ENCODE data around the gene TAS2R8. TPM values are rescaled to one million over a fixed set of nuclear protein-coding genes. Genes with fewer than 3 reads are reported as not detected.

TAS2R8 gene
- total RNA-seq (2021) = not detected in 3 replicates
- Bru-seq, nascent RNA = percentile 30 among the genes with signal in this experiment
- long read RNA-seq, experiment 1 = 0 reads
- long read RNA-seq, experiment 2 = 0 reads
- long read RNA-seq, experiment 3 = 0 reads

DNA sequence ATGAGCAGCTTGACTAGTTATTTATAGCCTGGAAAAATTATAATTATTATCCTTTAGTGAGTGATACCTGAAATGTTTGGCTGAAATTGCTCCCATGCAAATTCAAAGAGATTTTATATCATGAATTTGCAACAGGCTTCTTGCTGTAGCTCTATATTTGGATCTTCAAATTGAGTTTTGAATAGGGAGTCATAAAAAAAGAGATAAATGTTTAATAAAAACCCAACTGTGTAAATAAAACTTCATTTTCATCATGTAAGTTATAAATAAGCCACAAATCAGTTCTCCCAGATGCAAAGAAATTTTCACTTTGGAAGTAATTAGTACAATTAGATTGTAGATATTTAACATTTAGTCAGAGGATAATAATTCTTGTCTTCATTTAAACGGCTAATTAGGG is at the start of gene TAS2R8:
TSS of gene TAS2R8 (minus strand) at position 101 of the 400 bp plus-strand sequence. CDS start 306 bp downstream, outside the sequence.
- no peak for DNase-seq (ENCODE audit: low spot score)
- Mint-ChIP-seq H3K4me3 (no peak within 1 kb of the TSS), H3K9me3 (no peaks in the 10 kb centered on the region), H3K27ac (no peak within 1 kb of the TSS), H3K4me1 (peaks cover 24% of the 10 kb centered on the region), H3K36me3 (no peaks in the 10 kb centered on the region), H3K27me3 (ENCODE audit: low read depth) (no peaks in the 10 kb centered on the region; the same call in 1 of the 2 replicates)
- TF ChIP-seq FOXP1 (CRISPR knock-in tag; IDR thresholded peaks at IDR 0.05; ENCODE audit: borderline replicate concordance) (no peak), TP53 (CRISPR knock-in tag; IDR thresholded peaks at IDR 0.05) (no peak), KAT7 (CRISPR knock-in tag; IDR thresholded peaks at IDR 0.05; ENCODE audit: borderline replicate concordance) (no peak), GABPB1 (CRISPR knock-in tag; IDR thresholded peaks at IDR 0.05) (no peak), EMX1 (CRISPR knock-in tag; IDR thresholded peaks at IDR 0.05) (no peak), RORB (CRISPR knock-in tag; IDR thresholded peaks at IDR 0.05) (no peak)
- TF ChIP-seq, protein P1, sequence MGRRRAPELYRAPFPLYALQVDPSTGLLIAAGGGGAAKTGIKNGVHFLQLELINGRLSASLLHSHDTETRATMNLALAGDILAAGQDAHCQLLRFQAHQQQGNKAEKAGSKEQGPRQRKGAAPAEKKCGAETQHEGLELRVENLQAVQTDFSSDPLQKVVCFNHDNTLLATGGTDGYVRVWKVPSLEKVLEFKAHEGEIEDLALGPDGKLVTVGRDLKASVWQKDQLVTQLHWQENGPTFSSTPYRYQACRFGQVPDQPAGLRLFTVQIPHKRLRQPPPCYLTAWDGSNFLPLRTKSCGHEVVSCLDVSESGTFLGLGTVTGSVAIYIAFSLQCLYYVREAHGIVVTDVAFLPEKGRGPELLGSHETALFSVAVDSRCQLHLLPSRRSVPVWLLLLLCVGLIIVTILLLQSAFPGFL (CRISPR knock-in tag; IDR thresholded peaks at IDR 0.05; ENCODE audit: borderline replicate concordance) = no peak
- TF ChIP-seq, protein P2, sequence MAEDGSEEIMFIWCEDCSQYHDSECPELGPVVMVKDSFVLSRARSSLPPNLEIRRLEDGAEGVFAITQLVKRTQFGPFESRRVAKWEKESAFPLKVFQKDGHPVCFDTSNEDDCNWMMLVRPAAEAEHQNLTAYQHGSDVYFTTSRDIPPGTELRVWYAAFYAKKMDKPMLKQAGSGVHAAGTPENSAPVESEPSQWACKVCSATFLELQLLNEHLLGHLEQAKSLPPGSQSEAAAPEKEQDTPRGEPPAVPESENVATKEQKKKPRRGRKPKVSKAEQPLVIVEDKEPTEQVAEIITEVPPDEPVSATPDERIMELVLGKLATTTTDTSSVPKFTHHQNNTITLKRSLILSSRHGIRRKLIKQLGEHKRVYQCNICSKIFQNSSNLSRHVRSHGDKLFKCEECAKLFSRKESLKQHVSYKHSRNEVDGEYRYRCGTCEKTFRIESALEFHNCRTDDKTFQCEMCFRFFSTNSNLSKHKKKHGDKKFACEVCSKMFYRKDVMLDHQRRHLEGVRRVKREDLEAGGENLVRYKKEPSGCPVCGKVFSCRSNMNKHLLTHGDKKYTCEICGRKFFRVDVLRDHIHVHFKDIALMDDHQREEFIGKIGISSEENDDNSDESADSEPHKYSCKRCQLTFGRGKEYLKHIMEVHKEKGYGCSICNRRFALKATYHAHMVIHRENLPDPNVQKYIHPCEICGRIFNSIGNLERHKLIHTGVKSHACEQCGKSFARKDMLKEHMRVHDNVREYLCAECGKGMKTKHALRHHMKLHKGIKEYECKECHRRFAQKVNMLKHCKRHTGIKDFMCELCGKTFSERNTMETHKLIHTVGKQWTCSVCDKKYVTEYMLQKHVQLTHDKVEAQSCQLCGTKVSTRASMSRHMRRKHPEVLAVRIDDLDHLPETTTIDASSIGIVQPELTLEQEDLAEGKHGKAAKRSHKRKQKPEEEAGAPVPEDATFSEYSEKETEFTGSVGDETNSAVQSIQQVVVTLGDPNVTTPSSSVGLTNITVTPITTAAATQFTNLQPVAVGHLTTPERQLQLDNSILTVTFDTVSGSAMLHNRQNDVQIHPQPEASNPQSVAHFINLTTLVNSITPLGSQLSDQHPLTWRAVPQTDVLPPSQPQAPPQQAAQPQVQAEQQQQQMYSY (CRISPR knock-in tag; IDR thresholded peaks at IDR 0.05) = no peak
- TF ChIP-seq, protein P3, sequence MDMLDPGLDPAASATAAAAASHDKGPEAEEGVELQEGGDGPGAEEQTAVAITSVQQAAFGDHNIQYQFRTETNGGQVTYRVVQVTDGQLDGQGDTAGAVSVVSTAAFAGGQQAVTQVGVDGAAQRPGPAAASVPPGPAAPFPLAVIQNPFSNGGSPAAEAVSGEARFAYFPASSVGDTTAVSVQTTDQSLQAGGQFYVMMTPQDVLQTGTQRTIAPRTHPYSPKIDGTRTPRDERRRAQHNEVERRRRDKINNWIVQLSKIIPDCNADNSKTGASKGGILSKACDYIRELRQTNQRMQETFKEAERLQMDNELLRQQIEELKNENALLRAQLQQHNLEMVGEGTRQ (CRISPR knock-in tag; IDR thresholded peaks at IDR 0.05) = no peak
- CTCF ChIA-PET = no interaction called here
- POLR2A ChIA-PET = no interaction called here
- no peak for ATAC-seq

GRCh38 chr12:10855807-10856206 is 48.7 kb upstream of the TAS2R8 start:
- ChIA-PET POLR2A (no interaction called here), CTCF (no interaction called here)
- H3K27me3 Mint-ChIP-seq (ENCODE audit: low read depth) = peaks cover 4% of the 10 kb centered on the region; the same call in 1 of the 2 replicates
- no peak overlapping the region for H3K4me3 Mint-ChIP-seq
- peaks cover 49% of the 10 kb centered on the region for H3K36me3 Mint-ChIP-seq
- no peak for ATAC-seq
- 0 out of 2 replicates have a peak, but pooled peaks cover 3% of the 10 kb centered on the region for H3K4me1 Mint-ChIP-seq
- TF ChIP-seq CREM (CRISPR knock-in tag; IDR thresholded peaks at IDR 0.05) = no peak
- TF ChIP-seq, protein P4, sequence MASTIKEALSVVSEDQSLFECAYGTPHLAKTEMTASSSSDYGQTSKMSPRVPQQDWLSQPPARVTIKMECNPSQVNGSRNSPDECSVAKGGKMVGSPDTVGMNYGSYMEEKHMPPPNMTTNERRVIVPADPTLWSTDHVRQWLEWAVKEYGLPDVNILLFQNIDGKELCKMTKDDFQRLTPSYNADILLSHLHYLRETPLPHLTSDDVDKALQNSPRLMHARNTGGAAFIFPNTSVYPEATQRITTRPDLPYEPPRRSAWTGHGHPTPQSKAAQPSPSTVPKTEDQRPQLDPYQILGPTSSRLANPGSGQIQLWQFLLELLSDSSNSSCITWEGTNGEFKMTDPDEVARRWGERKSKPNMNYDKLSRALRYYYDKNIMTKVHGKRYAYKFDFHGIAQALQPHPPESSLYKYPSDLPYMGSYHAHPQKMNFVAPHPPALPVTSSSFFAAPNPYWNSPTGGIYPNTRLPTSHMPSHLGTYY (CRISPR knock-in tag; IDR thresholded peaks at IDR 0.05) = no peak
- no peak for TF ChIP-seq ZBTB21 (CRISPR knock-in tag; IDR thresholded peaks at IDR 0.05; ENCODE audit: borderline replicate concordance)
- TF ChIP-seq NR3C1 (CRISPR knock-in tag; conservative IDR thresholded peaks at IDR 0.05; ENCODE audit: low read depth) = no peak
- TF ChIP-seq E2F4 (CRISPR knock-in tag; IDR thresholded peaks at IDR 0.05; ENCODE audit: borderline replicate concordance, low read depth) = no peak
- TF ChIP-seq CDX4 (CRISPR knock-in tag; IDR thresholded peaks at IDR 0.05; ENCODE audit: borderline replicate concordance) = no peak
- no peak for TF ChIP-seq ZNF219 (CRISPR knock-in tag; IDR thresholded peaks at IDR 0.05; ENCODE audit: borderline replicate concordance)
- no peak for TF ChIP-seq IRF2 (CRISPR knock-in tag; IDR thresholded peaks at IDR 0.05; ENCODE audit: borderline replicate concordance, low read depth)
- TF ChIP-seq ZNF416 (CRISPR knock-in tag; IDR thresholded peaks at IDR 0.05) = no peak
- TF ChIP-seq ZNF232 (CRISPR knock-in tag; IDR thresholded peaks at IDR 0.05) = no peak
- peaks cover 44% of the 10 kb centered on the region for H3K9me3 Mint-ChIP-seq
- H3K27ac Mint-ChIP-seq = no peak overlapping the region
- DNase-seq (ENCODE audit: low spot score) = no peak
